Fibroblast of lung (primary cell): ENCODE results near the gene NHSL2.
"Not testable (repeated sequence)": the region's sequence is repeated elsewhere in the genome, so short reads cannot be mapped to it uniquely, and the experiment has no call there.

Source experiments
- CTCF ChIP-seq, 2 donors: IDR thresholded peaks in 1 of 2; conservative IDR thresholded peaks in 1 of 2; 1 replicate in 1 of 2; 2 replicates in 1 of 2; pipeline ENCODE4 v1.5.1; 2011 to 2012; ENCODE audit warnings: low read length in 2 of 2, control low read depth in 1 of 2, inconsistent platforms in 1 of 2, low read depth in 1 of 2, mild to moderate bottlenecking in 1 of 2
- EZH2 ChIP-seq: IDR thresholded peaks from 2 replicates; pipeline ENCODE4 v1.5.1; 2012; ENCODE audit warnings: low read length, control low read depth, mild to moderate bottlenecking; ENCODE audit errors: missing control alignments

- TF ChIP-seq CTCF (conservative IDR thresholded peaks at IDR 0.05 in 1 of 2, IDR thresholded peaks at IDR 0.05 in 1 of 2; ENCODE audit: low read depth in 1 of 2, low read length in 2 of 2); EZH2: not testable (repeated sequence)
These were observed 265.6 kb downstream of the NHSL2 start for GRCh38 chrX:72176289-72176688.
